K562 (cell line): Measurements from ENCODE around the gene KMT2A. TPM values are rescaled to one million over a fixed set of nuclear protein-coding genes. Genes with fewer than 3 reads are reported as not detected.
A peak's percentile ranks its signal among the peaks of the same experiment; 100 is the strongest.

Experiments used
- CAMTA2 ChIP-seq: fragments of 250-450 bp; sonication (Bioruptor Pico); conservative IDR thresholded peaks from 2 replicates; pipeline ENCODE4 v1.5.1; 2022
- CREM ChIP-seq: IDR thresholded peaks from 2 replicates; pipeline ENCODE4 v1.6.1; 2014; ENCODE audit warnings: antibody characterized with exemption, low read depth
- EGR1 ChIP-seq: fragments of 450-650 bp; conservative IDR thresholded peaks from 2 replicates; pipeline ENCODE4 v1.6.1; 2017; ENCODE audit warnings: mild to moderate bottlenecking
- GATAD2B ChIP-seq: fragments of 450-650 bp; IDR thresholded peaks from 2 replicates; pipeline ENCODE4 v1.6.1; 2017; ENCODE audit warnings: mild to moderate bottlenecking, borderline replicate concordance
- HDGF ChIP-seq: fragments of 450-650 bp; IDR thresholded peaks from 2 replicates; pipeline ENCODE4 v1.6.1; 2016
- KDM1A ChIP-seq, 2 experiments: fragments of 450-650 bp; IDR thresholded peaks; 2 replicates each; pipeline ENCODE4 v1.6.1; 2016; ENCODE audit warnings: mild to moderate bottlenecking in 2 of 2
- KLF13 ChIP-seq: fragments of 450-650 bp; IDR thresholded peaks from 2 replicates; pipeline ENCODE4 v1.6.1; 2016; ENCODE audit warnings: missing genetic modification characterization, low read depth, mild to moderate bottlenecking, missing compliant biosample characterization, moderate library complexity, borderline replicate concordance
- MEIS2 ChIP-seq: fragments of 450-650 bp; IDR thresholded peaks from 2 replicates; pipeline ENCODE4 v1.6.1; 2014; ENCODE audit warnings: mild to moderate bottlenecking; ENCODE audit not compliant: partially characterized antibody
- PHF8 ChIP-seq: fragments of 200-600 bp; sonication (generic); IDR thresholded peaks from 2 replicates; pipeline ENCODE4 v1.6.1; 2012; ENCODE audit warnings: mixed run types, mild to moderate bottlenecking, inconsistent platforms, low read length, moderate library complexity, borderline replicate concordance
- POU5F1 ChIP-seq: fragments of 150-350 bp; IDR thresholded peaks from 2 replicates; pipeline ENCODE4 v1.6.1; 2014; ENCODE audit warnings: borderline replicate concordance, low read length, low read depth, mild to moderate bottlenecking; ENCODE audit not compliant: partially characterized antibody
- RAD21 ChIP-seq, 2 experiments: fragments of 250-450 bp in 1 of 2; fragments of 450-650 bp in 1 of 2; sonication (Bioruptor Pico) in 1 of 2; formaldehyde crosslinking in 1 of 2; IDR thresholded peaks in 1 of 2; conservative IDR thresholded peaks in 1 of 2; 2 replicates each; pipeline versions ENCODE4 v1.4.0 to v1.8.0; 2020 to 2022; ENCODE audit warnings: mild to moderate bottlenecking in 2 of 2, moderate library complexity in 1 of 2
- SAP30 ChIP-seq: fragments of 200-600 bp; sonication (generic); IDR thresholded peaks from 2 replicates; pipeline ENCODE4 v1.6.1; 2012; ENCODE audit warnings: borderline replicate concordance, low read depth, mild to moderate bottlenecking, moderate library complexity, low read length, control low read depth, inconsistent platforms; ENCODE audit not compliant: insufficient read depth, poor library complexity, severe bottlenecking
- TAF1 ChIP-seq: IDR thresholded peaks from 2 replicates; pipeline ENCODE4 v1.6.1; 2011; ENCODE audit warnings: mild to moderate bottlenecking, low read length, moderate library complexity; ENCODE audit not compliant: insufficient read depth, control insufficient read depth, severe bottlenecking; ENCODE audit errors: extremely low read depth
- ZNF384 ChIP-seq: IDR thresholded peaks from 2 replicates; pipeline ENCODE4 v1.6.1; 2012; ENCODE audit warnings: low read depth, low read length, improper control_type of control experiment
- ZNF436 ChIP-seq: fragments of 250-450, 450-650 bp; sonication (Bioruptor Pico); formaldehyde crosslinking; IDR thresholded peaks from 2 replicates; pipeline ENCODE4 v1.7.0; 2020; ENCODE audit warnings: mild to moderate bottlenecking
- ZNF445 ChIP-seq: fragments of 250-450 bp; sonication (Bioruptor Pico); IDR thresholded peaks from 2 replicates; pipeline ENCODE4 v1.4.0; 2020; ENCODE audit warnings: low read depth, mild to moderate bottlenecking, moderate library complexity
- ZNF561 ChIP-seq: fragments of 450-650 bp; formaldehyde crosslinking; conservative IDR thresholded peaks from 2 replicates; pipeline ENCODE4 v1.4.0; 2020; ENCODE audit warnings: mild to moderate bottlenecking, moderate library complexity
- ZNF707 ChIP-seq: fragments of 250-450 bp; sonication (Bioruptor Pico); conservative IDR thresholded peaks from 2 replicates; pipeline ENCODE4 v1.8.0; 2022; ENCODE audit warnings: inconsistent platforms, mild to moderate bottlenecking, moderate library complexity
- ZNF764 ChIP-seq: fragments of 250-450 bp; sonication (Bioruptor Pico); IDR thresholded peaks from 2 replicates; pipeline ENCODE4 v1.4.0; 2020; ENCODE audit warnings: low read depth, mild to moderate bottlenecking, moderate library complexity
- polyA plus RNA-seq, 8 experiments: library from polyadenylated mRNA; depleted of rRNA in 4 of 8; stranded (reverse) in 5 of 8; unstranded in 3 of 8; fragments of >200 nt; fragmentation: Nextera tagmentation in 2 of 8; fragmentation: Illumina TruSeq in 1 of 8; extraction: Ambion mirVana in 2 of 8; extraction: Trizol in 1 of 8; gene quantifications; 2 replicates each; pipeline versions ENCODE4 v1.2.1 to v1.2.3, GENCODE V29; 2011 to 2014; ENCODE audit warnings: inconsistent platforms in 1 of 8, missing spikeins in 1 of 8
- total RNA-seq, 7 experiments: library from RNA; depleted of rRNA in 6 of 7; stranded (reverse); fragments of >200 nt in 6 of 7; fragmentation: Illumina TruSeq in 2 of 7; extraction: Trizol in 2 of 7; gene quantifications; 2 replicates each; pipeline versions ENCODE4 v1.2.1 to v1.2.3, GENCODE V29; 2011 to 2021; ENCODE audit warnings: low replicate concordance in 1 of 7
- TF ChIP-seq, protein P1 (sequence below), 2 experiments: IDR thresholded peaks; 2 replicates each; pipeline ENCODE4 v1.6.1; 2011; ENCODE audit warnings: borderline replicate concordance in 1 of 2, control low read depth in 1 of 2, low read depth in 1 of 2, low read length in 1 of 2, mild to moderate bottlenecking in 1 of 2, mixed read lengths in 1 of 2, moderate library complexity in 1 of 2; ENCODE audit not compliant: insufficient read depth in 1 of 2, insufficient read length in 1 of 2, poor library complexity in 1 of 2, severe bottlenecking in 1 of 2; ENCODE audit errors: extremely low read depth in 1 of 2
- TF ChIP-seq, protein P2 (sequence below): sonication (generic); formaldehyde crosslinking; IDR thresholded peaks from 2 replicates; pipeline ENCODE4 v1.8.0; 2022; ENCODE audit warnings: mild to moderate bottlenecking, missing genetic modification reagents, borderline replicate concordance

Gene KMT2A
- total and polyA plus RNA-seq, 9 of the 15 experiments (the other 6 are each of a cell fraction or from before 2014, with no cell fraction given) = 9.6 to 59.9 (median 32.6) TPM

DNA sequence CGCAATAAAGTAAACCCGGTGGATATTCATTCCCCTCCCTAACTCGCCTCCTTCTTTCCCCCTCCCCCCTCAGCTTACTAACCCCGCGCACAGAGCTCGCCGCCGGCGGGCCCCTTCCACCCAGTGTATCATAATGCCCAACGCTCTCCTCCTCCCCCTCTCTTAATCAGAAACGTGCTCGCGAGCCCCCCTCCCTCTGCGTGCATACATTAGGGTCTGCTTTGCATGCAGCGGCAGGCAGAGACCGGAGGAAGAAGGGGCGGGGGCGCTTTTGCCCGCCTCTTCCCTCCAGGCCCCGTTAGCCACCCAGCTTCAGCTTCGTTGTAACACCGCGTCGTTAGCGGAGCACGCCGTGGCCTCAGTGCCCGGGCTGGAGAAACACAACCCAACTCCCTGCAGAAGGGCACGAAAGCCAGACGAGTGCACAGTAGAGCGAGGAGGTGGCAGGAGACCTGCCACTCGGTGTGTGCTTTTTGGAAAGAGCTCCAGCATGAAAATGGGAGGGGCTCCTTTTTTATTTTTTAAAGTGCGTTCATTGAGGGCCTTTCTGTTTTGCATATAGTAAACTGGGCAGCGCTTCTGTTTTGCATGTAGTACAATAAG is 901 bp upstream of the KMT2A start (continued):
- TF ChIP-seq ZNF445 (no peak), PHF8 (peak; percentile 57; the same call in 1 of the 2 replicates), ZNF764 (CRISPR knock-in tag) (no peak), ZNF384 (no peak), KDM1A (IDR thresholded peaks at IDR 0.05) (no peak), RAD21 (CRISPR knock-in tag; conservative IDR thresholded peaks at IDR 0.05 in 1 of 2, IDR thresholded peaks at IDR 0.05 in 1 of 2) (no peak), ZNF561 (CRISPR knock-in tag) (no peak), ZNF707 (no peak), ZNF436 (CRISPR knock-in tag) (no peak), EGR1 (peak; percentile 47), TAF1 (peak; percentile 32), CAMTA2 (no peak), POU5F1 (no peak), MEIS2 (no peak), HDGF (no peak), SAP30 (peak; percentile 43), CREM (0 out of 2 replicates have a peak, but pooled peaks have one; percentile 56), GATAD2B (no peak), KLF13 (no peak)
- TF ChIP-seq, protein P1, sequence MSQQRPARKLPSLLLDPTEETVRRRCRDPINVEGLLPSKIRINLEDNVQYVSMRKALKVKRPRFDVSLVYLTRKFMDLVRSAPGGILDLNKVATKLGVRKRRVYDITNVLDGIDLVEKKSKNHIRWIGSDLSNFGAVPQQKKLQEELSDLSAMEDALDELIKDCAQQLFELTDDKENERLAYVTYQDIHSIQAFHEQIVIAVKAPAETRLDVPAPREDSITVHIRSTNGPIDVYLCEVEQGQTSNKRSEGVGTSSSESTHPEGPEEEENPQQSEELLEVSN (IDR thresholded peaks at IDR 0.05; ENCODE audit: borderline replicate concordance in 1 of 2, extremely low read depth in 1 of 2, insufficient read depth in 1 of 2, insufficient read length in 1 of 2, low read depth in 1 of 2, low read length in 1 of 2, poor library complexity in 1 of 2, severe bottlenecking in 1 of 2) = peak; percentile 15 to 73
- TF ChIP-seq, protein P2, sequence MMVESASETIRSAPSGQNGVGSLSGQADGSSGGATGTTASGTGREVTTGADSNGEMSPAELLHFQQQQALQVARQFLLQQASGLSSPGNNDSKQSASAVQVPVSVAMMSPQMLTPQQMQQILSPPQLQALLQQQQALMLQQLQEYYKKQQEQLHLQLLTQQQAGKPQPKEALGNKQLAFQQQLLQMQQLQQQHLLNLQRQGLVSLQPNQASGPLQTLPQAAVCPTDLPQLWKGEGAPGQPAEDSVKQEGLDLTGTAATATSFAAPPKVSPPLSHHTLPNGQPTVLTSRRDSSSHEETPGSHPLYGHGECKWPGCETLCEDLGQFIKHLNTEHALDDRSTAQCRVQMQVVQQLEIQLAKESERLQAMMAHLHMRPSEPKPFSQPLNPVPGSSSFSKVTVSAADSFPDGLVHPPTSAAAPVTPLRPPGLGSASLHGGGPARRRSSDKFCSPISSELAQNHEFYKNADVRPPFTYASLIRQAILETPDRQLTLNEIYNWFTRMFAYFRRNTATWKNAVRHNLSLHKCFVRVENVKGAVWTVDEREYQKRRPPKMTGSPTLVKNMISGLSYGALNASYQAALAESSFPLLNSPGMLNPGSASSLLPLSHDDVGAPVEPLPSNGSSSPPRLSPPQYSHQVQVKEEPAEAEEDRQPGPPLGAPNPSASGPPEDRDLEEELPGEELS (CRISPR knock-in tag) = no peak
